Measurements from ENCODE around the gene GALNTL6. TPM values are rescaled to one million over a fixed set of nuclear protein-coding genes. Genes with fewer than 3 reads are reported as not detected.

The GALNTL6 gene
- polyA plus RNA-seq, 6 donors from 2014 or later: 0.09 to 1.5 (median 0.52) TPM

DNA sequence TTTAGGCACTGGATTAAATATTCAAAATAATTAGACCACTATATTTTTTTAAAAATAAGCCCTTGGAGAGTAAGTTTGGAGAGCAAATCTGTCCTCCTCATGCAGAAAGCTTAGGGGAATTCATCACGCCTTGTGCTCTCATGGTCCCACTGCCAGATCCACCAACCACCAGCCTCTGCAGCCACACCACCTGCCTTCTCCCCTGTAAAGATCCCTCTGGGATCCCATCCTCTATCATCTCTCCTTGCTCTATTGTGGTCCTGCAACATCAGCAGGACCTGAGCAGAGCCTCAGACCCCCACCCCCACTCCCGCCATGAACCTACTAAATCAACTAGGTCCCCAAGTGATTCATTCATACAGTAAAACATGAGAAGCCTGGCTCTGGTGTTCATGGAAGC, 872.8 kb downstream of the GALNTL6 start:
- ATAC-seq (ENCODE audit: low read depth in 2 of 2) (no peak), DNase-seq (no peak)
- Mint-ChIP-seq H3K4me3 (no peak overlapping the region), H3K27me3 (no peaks in the 10 kb centered on the region), H3K9me3 (peaks cover 3 to 6% (median 4%) of the 10 kb centered on the region in 7 donors), H3K36me3 (no peaks in the 10 kb centered on the region), H3K27ac (no peak overlapping the region), H3K4me1 (no peaks in the 10 kb centered on the region)

DNA sequence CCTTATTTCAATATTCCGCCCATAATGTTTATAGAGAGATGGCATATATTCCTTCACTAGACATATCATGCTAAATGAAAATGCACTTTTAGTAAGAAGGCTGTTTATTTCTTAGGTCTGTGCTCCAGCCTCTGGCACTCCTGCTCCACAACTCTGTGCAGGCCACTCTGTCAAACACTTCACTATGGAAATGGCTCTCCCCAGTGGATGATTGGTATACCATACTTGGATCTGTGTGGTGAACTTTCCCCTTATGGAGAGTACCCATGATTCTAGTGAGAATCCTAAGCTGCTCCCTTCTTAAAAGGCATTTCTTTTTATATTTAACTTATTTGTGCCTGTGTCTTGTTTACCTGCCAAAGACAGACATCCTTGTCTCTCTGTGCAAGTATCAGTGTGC, 875.3 kb downstream of the GALNTL6 start:
- H3K27me3 Mint-ChIP-seq: no peaks in the 10 kb centered on the region

DNA sequence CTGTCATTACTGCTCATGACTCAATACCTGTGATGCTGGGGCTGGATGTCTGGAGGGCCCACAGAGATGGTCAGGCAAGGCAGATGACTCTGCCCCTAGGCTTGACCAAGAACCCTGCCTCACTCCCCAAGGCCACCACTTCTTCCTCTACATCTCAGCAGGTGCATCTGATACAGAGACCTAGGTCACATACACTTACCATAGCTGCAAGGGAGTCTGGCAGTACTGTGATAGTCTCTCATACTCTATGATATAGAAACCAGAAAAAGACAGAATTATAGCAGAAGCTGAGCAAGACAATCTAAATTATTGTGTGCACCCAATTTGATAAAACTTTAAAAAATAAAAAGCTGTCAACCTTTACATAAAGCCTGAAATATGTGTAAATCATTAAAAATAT, 878.3 kb downstream of the GALNTL6 start:
- Mint-ChIP-seq H3K36me3 (no peaks in the 10 kb centered on the region), H3K4me3 (no peak overlapping the region), H3K27ac (no peak overlapping the region), H3K9me3 (peaks cover 7 to 27% (median 13%) of the 10 kb centered on the region in 7 donors), H3K27me3 (no peaks in the 10 kb centered on the region), H3K4me1 (no peaks in the 10 kb centered on the region)
- ATAC-seq (ENCODE audit: low read depth in 2 of 2) (no peak), DNase-seq (no peak)

More for the DNA sequence above, 875.3 kb downstream of the GALNTL6 start:
- H3K36me3 Mint-ChIP-seq: no peaks in the 10 kb centered on the region
- ATAC-seq (ENCODE audit: low read depth in 2 of 2): no peak
- DNase-seq: no peak
- H3K4me1 Mint-ChIP-seq: no peaks in the 10 kb centered on the region
- H3K4me3 Mint-ChIP-seq: no peak overlapping the region
- no peak overlapping the region for H3K27ac Mint-ChIP-seq
- peaks cover 5 to 16% (median 10%) of the 10 kb centered on the region in 7 donors for H3K9me3 Mint-ChIP-seq

- Mint-ChIP-seq H3K9me3 (peaks cover 7 to 27% (median 13%) of the 10 kb centered on the region in 7 donors), H3K4me1 (no peaks in the 10 kb centered on the region), H3K36me3 (no peaks in the 10 kb centered on the region), H3K4me3 (no peak overlapping the region), H3K27ac (no peak overlapping the region), H3K27me3 (no peaks in the 10 kb centered on the region)
- ATAC-seq (ENCODE audit: low read depth in 2 of 2): no peak
- DNase-seq: no peak
Measured at GRCh38 chr4:172692701-172693100, 879.5 kb downstream of the GALNTL6 start.

DNA sequence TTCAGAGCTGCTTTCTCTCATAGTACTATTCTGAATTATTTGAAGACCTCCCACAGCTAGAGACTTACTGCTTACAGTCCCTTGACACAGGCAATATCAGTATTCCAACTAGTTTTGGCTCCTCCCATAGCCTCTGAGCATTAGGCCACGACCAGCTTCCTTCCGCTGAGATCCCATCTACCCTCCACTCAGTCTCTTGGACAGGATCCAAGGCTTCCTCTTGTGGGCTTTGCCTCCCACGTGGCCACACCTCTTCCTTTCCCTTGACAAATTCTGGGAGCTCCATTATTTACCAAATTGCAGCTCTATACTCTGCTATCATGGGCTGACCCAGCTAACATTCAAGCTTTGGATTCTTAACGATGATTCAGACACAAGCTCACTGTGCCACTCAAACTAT, 885.1 kb downstream of the GALNTL6 start:
- no peak for DNase-seq
- no peaks in the 10 kb centered on the region for H3K36me3 Mint-ChIP-seq
- H3K27me3 Mint-ChIP-seq: no peaks in the 10 kb centered on the region
- peaks cover under 1 to 11% (median 5%) of the 10 kb centered on the region in 7 donors for H3K9me3 Mint-ChIP-seq
- no peak for ATAC-seq (ENCODE audit: low read depth in 2 of 2)
- no peaks in the 10 kb centered on the region for H3K4me1 Mint-ChIP-seq
- H3K27ac Mint-ChIP-seq: no peak overlapping the region
- H3K4me3 Mint-ChIP-seq: no peak overlapping the region

DNA sequence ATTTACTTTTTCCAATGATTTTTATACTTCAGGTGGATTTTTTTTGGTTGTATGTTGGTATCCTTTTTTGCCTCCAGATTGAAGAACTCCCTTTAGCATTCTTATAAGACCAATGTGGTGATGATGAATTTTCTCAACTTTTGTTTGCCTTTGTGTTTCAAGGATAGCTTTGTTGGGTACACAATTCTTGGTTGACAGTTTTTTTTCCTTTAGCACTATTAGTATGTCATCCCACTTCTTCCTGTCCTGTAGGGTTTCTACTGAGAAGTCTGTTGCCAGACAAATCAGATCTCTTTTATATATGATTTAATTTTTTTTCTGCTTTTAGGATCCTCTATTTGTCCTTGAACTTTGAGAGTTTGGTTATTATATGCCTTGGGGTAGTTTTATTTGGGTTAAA, 892.4 kb downstream of the GALNTL6 start:
- H3K27me3 Mint-ChIP-seq: no peaks in the 10 kb centered on the region
- DNase-seq (no peak), ATAC-seq (ENCODE audit: low read depth in 2 of 2) (no peak)
- H3K9me3 Mint-ChIP-seq: peaks cover 10 to 32% (median 14%) of the 10 kb centered on the region in 7 donors
- H3K36me3 Mint-ChIP-seq: no peaks in the 10 kb centered on the region
- H3K4me1 Mint-ChIP-seq: no peaks in the 10 kb centered on the region
- H3K4me3 Mint-ChIP-seq: no peak overlapping the region
- H3K27ac Mint-ChIP-seq: peak overlapping the region in 1 of 6 donors; percentile 60

- ATAC-seq (ENCODE audit: low read depth in 2 of 2): no peak
- Mint-ChIP-seq H3K4me1 (no peaks in the 10 kb centered on the region), H3K27me3 (no peaks in the 10 kb centered on the region), H3K36me3 (no peaks in the 10 kb centered on the region), H3K9me3 (peaks cover 10 to 32% (median 14%) of the 10 kb centered on the region in 7 donors), H3K27ac (peak overlapping the region in 1 of 6 donors; percentile 60), H3K4me3 (no peak overlapping the region)
- no peak for DNase-seq
Measured at GRCh38 chr4:172706000-172706399, 892.8 kb downstream of the GALNTL6 start.

- H3K27me3 Mint-ChIP-seq: no peaks in the 10 kb centered on the region
- H3K4me3 Mint-ChIP-seq: no peak overlapping the region
- no peak overlapping the region for H3K27ac Mint-ChIP-seq
- DNase-seq: no peak
- no peaks in the 10 kb centered on the region for H3K36me3 Mint-ChIP-seq
- no peaks in the 10 kb centered on the region for H3K4me1 Mint-ChIP-seq
- ATAC-seq (ENCODE audit: low read depth in 2 of 2): no peak
- peaks cover 10 to 32% (median 15%) of the 10 kb centered on the region in 7 donors for H3K9me3 Mint-ChIP-seq
Measured at GRCh38 chr4:172707622-172708021, 894.4 kb downstream of the GALNTL6 start.

DNA sequence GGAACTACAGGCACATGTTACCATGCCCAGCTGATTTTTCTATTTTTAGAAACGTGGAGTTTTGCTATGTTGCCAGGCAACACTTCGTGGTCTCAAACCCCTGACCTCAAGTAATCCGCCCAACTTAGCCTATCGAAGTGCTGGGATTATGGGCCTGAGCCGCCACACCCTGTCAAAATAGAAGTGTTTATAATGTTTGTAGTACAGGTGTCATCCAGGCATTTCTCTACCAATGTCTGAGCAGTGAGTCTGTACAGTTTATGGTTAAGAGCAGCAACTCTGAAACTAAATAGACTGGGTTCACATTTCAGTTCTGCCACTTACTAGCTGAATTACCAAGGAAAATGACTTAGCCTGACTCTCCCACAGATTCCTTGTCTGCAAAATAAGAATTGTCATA, 895.0 kb downstream of the GALNTL6 start:
- Mint-ChIP-seq H3K27me3 (no peaks in the 10 kb centered on the region), H3K27ac (no peak overlapping the region), H3K36me3 (no peaks in the 10 kb centered on the region), H3K9me3 (peaks cover 12 to 32% (median 18%) of the 10 kb centered on the region in 7 donors), H3K4me3 (no peak overlapping the region), H3K4me1 (no peaks in the 10 kb centered on the region)
- DNase-seq: no peak
- no peak for ATAC-seq (ENCODE audit: low read depth in 2 of 2)

- DNase-seq (no peak), ATAC-seq (ENCODE audit: low read depth in 2 of 2) (no peak)
- no peak overlapping the region for H3K4me3 Mint-ChIP-seq
- H3K27ac Mint-ChIP-seq: no peak overlapping the region
- no peaks in the 10 kb centered on the region for H3K36me3 Mint-ChIP-seq
- no peaks in the 10 kb centered on the region for H3K27me3 Mint-ChIP-seq
- H3K9me3 Mint-ChIP-seq: peaks cover 12 to 27% (median 14%) of the 10 kb centered on the region in 7 donors
- H3K4me1 Mint-ChIP-seq: no peaks in the 10 kb centered on the region
Measured at GRCh38 chr4:172709376-172709775, 896.2 kb downstream of the GALNTL6 start.

- Mint-ChIP-seq H3K27me3 (no peaks in the 10 kb centered on the region), H3K9me3 (peaks cover 0 to 4% (median 1%) of the 10 kb centered on the region in 7 donors), H3K4me3 (no peak overlapping the region), H3K27ac (peak overlapping the region in 1 of 6 donors; percentile 14), H3K4me1 (no peaks in the 10 kb centered on the region), H3K36me3 (no peaks in the 10 kb centered on the region)
- DNase-seq: no peak
- ATAC-seq (ENCODE audit: low read depth in 2 of 2): no peak
Measured at GRCh38 chr4:172716291-172716690, 903.1 kb downstream of the GALNTL6 start.

- Mint-ChIP-seq H3K36me3 (no peaks in the 10 kb centered on the region), H3K27me3 (no peaks in the 10 kb centered on the region), H3K27ac (no peak overlapping the region), H3K4me3 (no peak overlapping the region), H3K9me3 (peaks cover 0 to 4% (median 3%) of the 10 kb centered on the region in 7 donors), H3K4me1 (no peaks in the 10 kb centered on the region)
- ATAC-seq (ENCODE audit: low read depth in 2 of 2) (no peak), DNase-seq (no peak)
Measured at GRCh38 chr4:172721659-172722058, 908.5 kb downstream of the GALNTL6 start.

DNA sequence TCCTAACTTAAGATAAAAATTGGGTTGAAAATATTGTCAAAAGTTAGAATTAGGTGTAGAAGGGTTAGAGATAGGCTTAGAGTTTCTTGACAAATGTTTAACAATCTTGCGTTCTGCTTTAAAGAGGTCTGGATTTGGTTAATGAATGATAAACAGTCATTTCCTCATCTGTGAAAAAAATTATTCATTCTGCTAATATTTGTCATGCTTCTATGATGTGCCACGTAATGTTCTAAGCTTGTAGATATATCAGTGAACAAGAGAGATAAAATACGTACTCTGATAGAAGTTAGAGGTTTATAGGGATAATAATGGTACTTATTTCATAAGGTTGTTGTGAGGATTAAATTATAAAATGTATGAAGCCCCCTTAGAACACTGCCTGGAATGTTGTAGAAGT, 912.4 kb downstream of the GALNTL6 start:
- no peak overlapping the region for H3K27ac Mint-ChIP-seq
- H3K4me1 Mint-ChIP-seq: no peaks in the 10 kb centered on the region
- no peaks in the 10 kb centered on the region for H3K27me3 Mint-ChIP-seq
- ATAC-seq (ENCODE audit: low read depth in 2 of 2) (no peak), DNase-seq (no peak)
- H3K9me3 Mint-ChIP-seq: peaks cover 0 to 17% (median 6%) of the 10 kb centered on the region in 7 donors
- no peak overlapping the region for H3K4me3 Mint-ChIP-seq
- H3K36me3 Mint-ChIP-seq: no peaks in the 10 kb centered on the region

GRCh38 chr4:172726001-172726423, 912.8 kb downstream of the GALNTL6 start:
- no peaks in the 10 kb centered on the region for H3K27me3 Mint-ChIP-seq
- H3K36me3 Mint-ChIP-seq: no peaks in the 10 kb centered on the region
- DNase-seq (no peak), ATAC-seq (ENCODE audit: low read depth in 2 of 2) (no peak)
- H3K9me3 Mint-ChIP-seq: peaks cover 0 to 17% (median 4%) of the 10 kb centered on the region in 7 donors
- no peak overlapping the region for H3K27ac Mint-ChIP-seq
- H3K4me3 Mint-ChIP-seq: no peak overlapping the region
- H3K4me1 Mint-ChIP-seq: no peaks in the 10 kb centered on the region

DNA sequence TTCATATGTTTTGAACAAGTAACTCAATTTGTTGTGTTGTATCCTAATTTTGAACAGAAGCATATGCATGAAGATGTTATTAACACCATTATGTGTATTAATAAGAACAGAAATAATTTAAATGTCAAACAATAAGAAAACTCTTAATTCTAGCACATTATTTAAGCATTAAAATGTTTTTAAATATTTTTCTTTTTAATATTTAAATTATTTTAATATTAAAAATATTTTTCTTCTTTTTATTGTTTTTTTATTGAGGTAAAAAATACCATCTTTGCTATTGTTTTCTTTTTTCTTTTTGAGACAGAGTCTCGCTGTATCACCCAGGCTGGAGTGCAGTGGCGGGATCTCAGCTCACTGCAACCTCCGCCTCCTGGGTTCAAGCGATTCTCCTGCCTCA, 914.4 kb downstream of the GALNTL6 start:
- ATAC-seq (ENCODE audit: low read depth in 2 of 2) (no peak), DNase-seq (no peak)
- Mint-ChIP-seq H3K27ac (no peak overlapping the region), H3K4me1 (no peaks in the 10 kb centered on the region), H3K36me3 (no peaks in the 10 kb centered on the region), H3K9me3 (peaks cover 0 to 17% (median 4%) of the 10 kb centered on the region in 7 donors), H3K4me3 (no peak overlapping the region), H3K27me3 (no peaks in the 10 kb centered on the region)

Data from naive B cell (primary cell).